GM12801 (cell line): Measurements from ENCODE around the gene CFAP107.

Experiments
- CTCF ChIP-seq: IDR thresholded peaks from one replicate; pipeline ENCODE4 v1.5.1; 2011; ENCODE audit warnings: control low read depth; ENCODE audit not compliant: insufficient read length; ENCODE audit errors: extremely low read depth

CFAP107 gene

GRCh38 chr1:12772520-12772919 is 26.5 kb downstream of the CFAP107 start:
- no peak for TF ChIP-seq CTCF

GRCh38 chr1:12773438-12773837 is 27.4 kb downstream of the CFAP107 start, which contains the start of gene PRAMEF12:
Gene PRAMEF12 (plus strand): TSS chr1:12773738. CDS start chr1:12774868, 1,130 bp downstream.
- no peak for TF ChIP-seq CTCF

- TF ChIP-seq CTCF, result no peak
Observed at GRCh38 chr1:12774801-12775345, 28.9 kb downstream of the CFAP107 start.

- TF ChIP-seq CTCF, result no peak
Observed at GRCh38 chr1:12775443-12775842, 29.4 kb downstream of the CFAP107 start.

- TF ChIP-seq CTCF, result no peak
Observed at GRCh38 chr1:12776801-12777557, 31.0 kb downstream of the CFAP107 start.

- no peak for TF ChIP-seq CTCF
Observed at GRCh38 chr1:12778061-12778460, 32.1 kb downstream of the CFAP107 start.

GRCh38 chr1:12778907-12779306 is 32.9 kb downstream of the CFAP107 start:
- TF ChIP-seq CTCF, result no peak
